Lung (tissue), 12 donors: ENCODE measurements around the gene AP1M2. TPM values are rescaled to one million over a fixed set of nuclear protein-coding genes. Genes with fewer than 3 reads are reported as not detected.

Experiments used
- ATAC-seq: fragments of 200-7000 bp; cut with Tn5 transposase; one replicate; pipeline ENCODE4 v1.9.1; 2020; ENCODE audit warnings: moderate number of reproducible peaks; ENCODE audit not compliant: insufficient read depth, low FRiP score
- DNase-seq, 3 donors: peaks; one replicate each; pipeline ENCODE4 v3.0.0-alpha.2; 2013 to 2017
- H3K27ac ChIP-seq, 2 donors: one replicate each; pipeline ENCODE4 v1.5.1; 2013; ENCODE audit warnings: mild to moderate bottlenecking in 2 of 2, moderate library complexity in 2 of 2, control low read depth in 1 of 2, inconsistent platforms in 1 of 2, low read depth in 1 of 2, low read length in 1 of 2
- H3K27me3 ChIP-seq, 3 donors: one replicate each; pipeline ENCODE4 v1.5.1; 2013; ENCODE audit warnings: low read length in 2 of 3; ENCODE audit not compliant: control insufficient read depth in 3 of 3, insufficient read depth in 3 of 3
- H3K36me3 ChIP-seq, 4 donors: one replicate each; pipeline ENCODE4 v1.5.1; 2013; ENCODE audit warnings: low read length in 4 of 4, mild to moderate bottlenecking in 1 of 4, moderate library complexity in 1 of 4; ENCODE audit not compliant: control insufficient read depth in 4 of 4, insufficient read depth in 4 of 4
- H3K4me1 ChIP-seq, 5 donors: one replicate each; pipeline ENCODE4 v1.5.1; 2013; ENCODE audit warnings: low read length in 5 of 5, mild to moderate bottlenecking in 2 of 5, moderate library complexity in 1 of 5; ENCODE audit not compliant: control insufficient read depth in 5 of 5, insufficient read depth in 5 of 5
- H3K4me3 ChIP-seq: one replicate; pipeline ENCODE4 v1.5.1; 2013; ENCODE audit warnings: mild to moderate bottlenecking, control low read depth, moderate library complexity
- H3K9ac ChIP-seq, 2 donors: one replicate each; pipeline ENCODE4 v1.5.1; 2013; ENCODE audit warnings: low read length in 2 of 2, control low read depth in 1 of 2; ENCODE audit not compliant: insufficient read depth in 1 of 2
- H3K9me3 ChIP-seq, 4 donors: one replicate each; pipeline ENCODE4 v1.5.1; 2013; ENCODE audit warnings: low read length in 3 of 4, mild to moderate bottlenecking in 1 of 4, moderate library complexity in 1 of 4; ENCODE audit not compliant: control insufficient read depth in 4 of 4, insufficient read depth in 3 of 4
- CTCF ChIP-seq: IDR thresholded peaks from 2 replicates; pipeline ENCODE4 v1.5.1; 2012; ENCODE audit warnings: mild to moderate bottlenecking; ENCODE audit errors: control extremely low read depth, extremely low read depth
- WGBS, 2 donors: extraction: QIAGEN DNeasy Blood & Tissue Kit; methylation state at CpG; one replicate each; pipeline ENCODE4 v1.1.7; 2013; 5-methylcytosine and 5-hydroxymethylcytosine counted together
- polyA plus RNA-seq, 2 donors: library from polyadenylated mRNA; stranded (reverse); fragments of 200-250 nt; gene quantifications; one replicate each; pipeline ENCODE4 v1.2.1, GENCODE V29; 2013
- total RNA-seq, 2 donors: library from RNA; depleted of rRNA in 1 of 2; stranded (reverse); fragments of >200 nt in 1 of 2; gene quantifications; one replicate each; pipeline ENCODE4 v1.2.1, GENCODE V29; 2014 to 2021
- donor health status: control.
- donor health status: control.
- donor health status: Bipolar disorder and iron deficiency.
- donor health status: healthy.
- donor health status: DM: yes; HTN: yes; CAD: no.

AP1M2 gene
- total and polyA plus RNA-seq, 4 donors: 31.6 to 70.9 (median 48.9) TPM

- Histone ChIP-seq H3K9ac (peak overlapping the region; percentile 73 to 88), H3K9me3 (peaks cover 0 to 2% (median 0%) of the 10 kb centered on the region in 4 donors), H3K27me3 (no peaks in the 10 kb centered on the region), H3K4me1 (peaks cover 2 to 14% (median 4%) of the 10 kb centered on the region in 5 donors), H3K36me3 (peaks cover 0 to 6% (median 0%) of the 10 kb centered on the region in 4 donors), H3K27ac (peak overlapping the region; percentile 93 to 99), H3K4me3 (peak overlapping the region; percentile 97)
- no peak for TF ChIP-seq CTCF
- ATAC-seq (peak; percentile 94), DNase-seq (peak; percentile 83 to 87 (median 86))
- WGBS, 2 donors: 1% methylated on average over 52 to 76 of the region's 76 CpGs
Measured at GRCh38 chr19:10602330-10603083, 15.4 kb upstream of the AP1M2 start.

GRCh38 chr19:10601999-10602329, 14.9 kb upstream of the AP1M2 start:
- H3K27me3 ChIP-seq: no peaks in the 10 kb centered on the region
- no peak overlapping the region for H3K27ac ChIP-seq
- H3K4me1 ChIP-seq: peaks cover 2 to 14% (median 4%) of the 10 kb centered on the region in 5 donors
- no peak for TF ChIP-seq CTCF
- ATAC-seq (no peak), DNase-seq (no peak)
- no peak overlapping the region for H3K4me3 ChIP-seq
- peaks cover 0 to 2% (median 0%) of the 10 kb centered on the region in 4 donors for H3K9me3 ChIP-seq
- H3K36me3 ChIP-seq: peaks cover 0 to 6% (median 0%) of the 10 kb centered on the region in 4 donors
- 20 to 33% methylated on average over 7 of the region's 7 CpGs for WGBS, 2 donors
- no peak overlapping the region for H3K9ac ChIP-seq

GRCh38 chr19:10600149-10600548, 13.0 kb upstream of the AP1M2 start:
- H3K9ac ChIP-seq: no peak overlapping the region
- DNase-seq (no peak), ATAC-seq (no peak)
- H3K27ac ChIP-seq: no peak overlapping the region
- WGBS, 2 donors: 96 to 99% methylated on average over 5 of the region's 5 CpGs
- no peaks in the 10 kb centered on the region for H3K27me3 ChIP-seq
- peaks cover 2 to 14% (median 4%) of the 10 kb centered on the region in 5 donors for H3K4me1 ChIP-seq
- H3K36me3 ChIP-seq: peaks cover 0 to 6% (median 0%) of the 10 kb centered on the region in 4 donors
- H3K4me3 ChIP-seq: no peak overlapping the region
- peaks cover 0 to 2% (median 0%) of the 10 kb centered on the region in 4 donors for H3K9me3 ChIP-seq
- no peak for TF ChIP-seq CTCF
